IPS-NIHi11 (cell line): ENCODE data around the gene ZNF586.
"Not testable (repeated sequence)": the region's sequence is repeated elsewhere in the genome, so short reads cannot be mapped to it uniquely, and the experiment has no call there.

Experiments
- DNase-seq: peaks from one replicate; pipeline ENCODE4 v3.0.0; 2012; ENCODE audit warnings: mixed read lengths, low spot score

Gene ZNF586

DNA sequence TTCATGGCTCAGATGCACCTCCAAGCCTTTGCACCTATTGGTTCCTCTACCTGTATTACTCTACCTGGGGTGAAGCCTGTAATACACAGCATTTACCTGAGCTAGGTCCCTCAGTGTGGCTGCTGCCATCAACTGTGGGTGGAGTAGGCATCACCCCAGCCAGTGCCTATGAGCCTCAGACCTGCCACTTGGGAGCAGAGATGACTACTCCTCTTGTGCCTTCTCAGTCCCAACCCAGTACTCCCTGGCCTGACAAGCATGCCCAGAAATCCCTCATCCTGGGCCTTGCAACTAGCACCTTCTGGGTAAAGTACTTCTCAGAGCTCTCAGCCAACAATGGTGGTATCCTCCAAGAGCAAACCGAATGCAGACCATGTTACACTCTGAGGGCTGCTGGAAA is 27.1 kb downstream of the ZNF586 start:
- DNase-seq, result not testable (repeated sequence)

DNA sequence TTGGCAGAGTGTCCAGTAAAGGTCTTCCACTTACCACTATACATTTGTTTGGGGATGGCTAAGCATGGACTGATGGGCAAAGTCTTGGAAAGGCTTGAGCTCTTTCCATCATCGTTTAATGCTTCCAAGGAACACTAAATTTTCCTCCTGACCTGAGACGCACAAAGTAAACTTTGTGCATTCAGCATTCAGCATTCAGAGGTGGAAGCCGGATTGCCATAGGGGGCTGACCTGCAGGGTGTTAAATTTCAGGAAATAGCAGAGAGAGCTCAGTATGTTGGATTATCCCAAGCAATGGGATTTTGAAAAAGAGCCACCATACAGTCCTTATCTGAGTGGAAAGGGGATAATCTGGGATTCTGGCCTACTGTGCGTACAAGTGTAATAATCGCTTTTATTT is 31.2 kb downstream of the ZNF586 start:
- DNase-seq, result no peak

GRCh38 chr19:57802269-57802668 is 32.8 kb downstream of the ZNF586 start:
- DNase-seq, result no peak

GRCh38 chr19:57803265-57803593 is 33.8 kb downstream of the ZNF586 start:
- DNase-seq, result no peak

DNA sequence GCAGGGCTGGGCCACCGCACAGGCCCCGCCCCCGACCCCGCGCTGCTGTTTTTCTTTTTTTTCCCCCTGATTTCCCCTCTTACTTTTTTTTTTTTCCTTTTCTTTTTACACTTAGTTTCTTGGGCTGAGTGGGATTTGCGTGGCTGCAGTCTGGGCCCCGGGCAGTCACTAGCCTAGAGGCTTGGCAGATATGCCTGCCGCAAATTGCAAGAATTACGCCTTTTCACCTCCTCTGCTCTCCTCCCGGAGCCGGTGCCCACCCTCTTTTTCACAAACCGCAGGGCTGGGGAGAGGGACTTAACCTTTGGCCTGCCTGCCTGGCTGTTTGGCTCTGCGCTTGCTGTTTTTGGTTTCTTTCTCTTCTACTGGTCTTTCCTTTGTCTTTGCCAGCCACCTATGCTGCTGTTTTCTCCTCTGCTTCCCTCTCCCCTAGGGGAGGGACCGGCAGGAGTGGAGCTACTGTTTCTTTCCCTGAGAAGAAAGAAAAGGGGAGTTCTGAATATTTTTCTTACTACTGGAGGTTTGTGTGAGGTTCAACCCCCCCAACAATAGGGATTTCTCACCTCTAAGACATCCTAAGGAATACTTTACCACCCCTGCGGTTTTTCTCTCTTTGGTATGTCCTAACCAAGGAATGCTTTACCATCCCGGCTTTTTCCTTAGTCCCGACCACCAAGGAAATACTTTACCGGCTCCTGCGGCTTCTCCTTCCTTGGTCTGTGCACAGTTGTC is 34.3 kb downstream of the ZNF586 start:
- peak; percentile 49 for DNase-seq

DNA sequence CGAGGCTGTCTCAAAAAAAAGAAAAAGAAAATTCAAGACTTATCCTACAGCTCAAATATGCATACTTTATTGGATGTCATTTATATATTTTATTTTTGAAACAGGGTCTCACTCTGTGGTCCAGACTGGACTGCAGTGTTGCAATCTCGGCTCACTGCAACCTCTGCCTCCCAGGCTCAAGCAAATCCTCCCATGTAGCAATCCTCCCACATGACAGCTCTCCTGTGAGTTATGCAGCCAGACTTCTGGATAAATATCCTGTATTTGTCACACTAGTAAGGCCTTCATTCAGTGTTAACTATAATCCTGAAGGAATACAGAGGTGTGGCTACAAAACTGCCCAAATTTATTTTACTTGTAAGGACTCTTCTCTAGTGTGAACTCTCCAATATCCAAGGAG is 38.1 kb downstream of the ZNF586 start:
- DNase-seq, result no peak

GRCh38 chr19:57810410-57811295 is 41.2 kb downstream of the ZNF586 start:
- DNase-seq, result not testable (repeated sequence)

DNA sequence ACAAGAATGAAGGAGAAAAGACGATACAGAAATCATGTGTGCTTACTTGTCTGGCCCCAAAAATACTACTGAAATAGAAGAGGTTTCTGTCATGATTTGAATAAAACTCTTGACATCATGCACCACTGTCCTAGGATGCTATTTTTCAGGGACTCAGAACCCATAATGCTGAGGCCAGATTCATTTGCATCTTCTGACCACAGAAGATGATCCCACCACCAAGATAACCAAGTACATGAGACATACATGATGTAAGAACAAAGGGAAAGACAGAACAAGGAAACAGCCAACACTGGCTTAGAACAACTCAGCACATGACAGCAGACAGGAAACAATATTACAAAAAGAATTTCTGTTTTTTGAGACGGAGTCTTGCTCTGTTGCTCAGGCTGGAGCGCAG is 42.8 kb downstream of the ZNF586 start:
- no peak for DNase-seq

DNA sequence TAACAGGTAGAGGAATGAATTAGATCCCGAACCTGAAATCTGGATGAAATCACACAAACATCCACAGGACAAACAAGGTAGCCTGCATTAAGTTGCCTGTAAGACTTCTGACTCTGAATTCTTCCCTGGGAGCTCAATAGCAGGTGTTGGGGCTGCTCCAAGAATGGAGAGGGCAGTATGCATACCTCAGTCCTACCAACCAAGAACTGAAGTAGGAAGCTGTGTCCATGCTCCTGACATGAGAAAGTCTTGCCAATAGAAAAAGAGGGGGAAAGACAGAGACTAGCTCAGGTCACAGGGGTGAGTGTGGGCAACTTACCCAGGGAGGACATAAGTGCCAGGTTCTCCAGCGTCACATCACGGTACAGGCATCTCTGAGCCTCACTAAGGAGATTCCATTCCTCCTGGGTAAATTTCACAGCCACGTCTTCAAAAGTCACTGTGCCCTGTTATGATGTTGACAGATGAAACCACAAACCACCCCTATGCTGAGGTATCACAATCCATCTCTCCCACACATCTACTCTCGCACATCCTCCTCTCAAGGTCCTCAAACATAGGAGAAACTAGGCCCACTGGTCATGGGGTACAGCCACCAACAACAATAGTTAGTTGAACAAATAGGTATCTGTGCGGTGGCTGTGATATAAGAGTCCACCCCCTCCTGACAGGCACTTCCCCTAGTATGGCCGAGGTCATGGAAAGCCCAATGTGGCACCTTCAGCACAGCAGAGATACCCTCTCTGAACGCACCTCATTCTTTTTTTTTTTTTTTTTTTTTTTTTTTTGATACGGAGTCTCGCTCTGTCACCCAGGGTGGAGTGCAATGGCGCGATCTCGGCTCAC is 43.7 kb downstream of the ZNF586 start:
- not testable (repeated sequence) for DNase-seq

DNA sequence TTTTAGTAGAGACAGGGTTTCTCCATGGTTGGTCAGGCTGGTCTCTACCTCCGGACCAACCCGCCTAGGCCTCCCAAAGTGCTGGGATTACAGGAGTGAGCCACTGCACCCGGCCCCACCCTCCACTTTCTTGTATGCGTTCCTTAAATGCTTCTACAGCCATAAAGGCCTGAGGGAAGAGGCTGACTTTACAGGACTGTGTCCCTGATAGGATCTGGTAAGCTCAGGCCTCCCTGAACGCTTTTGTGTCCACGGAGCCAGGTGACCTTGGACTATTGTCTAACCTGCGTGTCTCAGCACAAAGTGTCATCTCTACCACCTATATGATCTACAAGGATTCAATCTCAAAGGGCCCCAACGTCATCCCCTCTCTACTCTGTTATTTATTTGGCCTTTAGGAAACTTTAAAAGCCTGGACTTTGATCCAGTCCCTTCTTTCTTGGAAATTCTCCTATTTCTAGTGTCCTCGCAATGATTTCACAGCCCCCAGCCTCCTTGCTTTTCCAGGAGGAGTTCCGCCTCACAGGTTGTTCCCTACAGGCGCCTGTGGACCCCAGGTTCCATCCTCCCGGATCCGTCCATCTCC is 44.5 kb downstream of the ZNF586 start:
- no peak for DNase-seq

DNA sequence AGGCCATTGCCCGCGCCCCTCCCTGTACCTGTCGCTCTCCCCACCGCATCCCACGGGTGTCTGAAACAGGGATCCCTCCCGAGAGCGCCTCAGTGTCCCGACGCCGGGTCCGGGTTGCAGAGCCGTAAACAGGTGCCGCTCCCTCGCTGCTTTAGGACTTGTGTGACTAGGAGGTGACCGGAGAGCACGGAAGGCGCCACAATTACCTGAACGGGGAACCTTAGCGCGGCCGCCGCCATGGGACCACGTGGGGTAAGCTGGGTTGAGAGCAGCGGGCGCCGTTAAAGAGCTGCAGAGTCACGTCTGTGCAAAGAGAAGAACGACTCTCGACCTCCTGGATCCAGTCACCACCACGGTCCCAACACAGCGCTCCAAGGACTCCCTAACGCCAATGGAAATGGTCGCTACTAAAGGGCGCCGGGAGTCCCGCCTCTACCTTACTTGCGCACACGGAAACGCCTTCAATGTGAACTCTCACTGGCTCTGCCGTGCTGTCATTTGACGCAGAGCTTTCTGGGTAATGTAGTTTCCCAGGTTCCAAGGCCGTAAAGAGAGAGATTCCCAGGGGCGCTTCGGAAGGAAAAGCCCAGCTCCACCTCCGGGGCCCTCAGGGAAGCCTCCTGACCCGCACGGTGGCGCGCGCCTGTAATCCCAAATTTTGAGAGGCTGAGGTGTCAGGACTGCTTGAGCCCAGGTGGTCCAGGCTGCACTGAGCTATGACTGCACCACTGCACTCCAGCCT is 45.2 kb downstream of the ZNF586 start, which contains the start of gene ZNF552:
ZNF552 (minus strand) TSS at position 409 of the 742 bp plus-strand sequence; CDS start at position 239, 170 bp downstream.
- peak; percentile 81 for DNase-seq

DNA sequence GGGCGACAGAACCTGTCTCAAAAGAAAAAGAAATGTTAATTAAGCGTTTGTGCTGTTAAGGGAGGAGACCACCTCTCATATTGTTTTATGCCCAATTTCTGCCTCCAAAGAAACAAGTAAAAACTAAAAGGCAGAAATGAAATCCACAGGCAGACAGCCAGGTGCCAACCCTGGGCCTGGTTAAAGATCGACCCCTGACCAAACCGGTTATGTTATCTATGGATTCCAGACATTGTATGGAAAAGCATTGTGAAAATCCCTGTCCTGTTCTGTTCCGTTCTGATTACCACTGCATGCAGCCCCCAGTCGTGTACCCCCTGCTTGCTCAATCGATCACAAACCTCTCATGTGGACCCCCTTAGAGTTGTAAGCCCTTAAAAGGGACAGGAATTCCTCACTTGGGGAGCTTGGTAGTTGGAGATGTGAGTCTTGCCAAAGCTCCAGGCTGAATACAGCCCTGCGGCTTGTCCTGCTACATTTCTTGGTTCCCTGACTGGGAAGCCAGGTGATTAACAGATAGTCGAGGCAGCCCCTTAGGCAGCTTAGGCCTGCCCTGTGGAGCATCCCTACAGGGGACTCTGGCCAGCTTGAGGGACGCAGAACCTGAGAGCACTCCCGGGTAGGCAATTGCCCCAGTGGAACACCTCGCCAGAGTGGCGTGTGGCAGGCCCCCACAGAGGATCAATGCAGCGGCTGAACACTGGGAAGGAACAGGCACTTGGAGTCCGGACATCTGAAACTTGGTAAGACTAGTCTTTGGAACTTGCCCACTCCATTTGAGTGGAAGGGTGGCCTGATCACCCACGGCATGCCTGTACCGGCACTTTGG is 46.0 kb downstream of the ZNF586 start:
- no peak for DNase-seq

- no peak for DNase-seq
Measured at GRCh38 chr19:57816652-57817051, 47.2 kb downstream of the ZNF586 start.

DNA sequence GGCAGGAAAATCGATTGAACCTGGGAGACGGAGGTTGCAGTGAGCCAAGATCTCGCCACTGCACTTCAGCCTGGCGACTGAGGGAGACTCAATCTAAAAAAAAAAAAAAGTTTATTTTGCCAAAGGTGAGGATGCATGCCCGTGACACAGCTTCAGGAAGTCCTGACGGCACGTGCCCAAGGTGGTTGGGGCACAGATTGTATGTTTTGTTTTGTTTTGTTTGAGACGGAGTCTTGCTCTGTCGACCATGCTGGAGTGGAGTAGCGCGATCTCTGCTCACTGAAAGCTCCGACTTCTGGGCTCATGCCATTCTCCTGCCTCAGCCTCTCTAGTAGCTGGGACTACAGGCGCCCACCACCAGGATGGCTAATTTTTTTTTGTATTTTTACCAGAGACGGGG is 48.5 kb downstream of the ZNF586 start:
- DNase-seq, result no peak

GRCh38 chr19:57818378-57818777 is 48.9 kb downstream of the ZNF586 start:
- no peak for DNase-seq

DNA sequence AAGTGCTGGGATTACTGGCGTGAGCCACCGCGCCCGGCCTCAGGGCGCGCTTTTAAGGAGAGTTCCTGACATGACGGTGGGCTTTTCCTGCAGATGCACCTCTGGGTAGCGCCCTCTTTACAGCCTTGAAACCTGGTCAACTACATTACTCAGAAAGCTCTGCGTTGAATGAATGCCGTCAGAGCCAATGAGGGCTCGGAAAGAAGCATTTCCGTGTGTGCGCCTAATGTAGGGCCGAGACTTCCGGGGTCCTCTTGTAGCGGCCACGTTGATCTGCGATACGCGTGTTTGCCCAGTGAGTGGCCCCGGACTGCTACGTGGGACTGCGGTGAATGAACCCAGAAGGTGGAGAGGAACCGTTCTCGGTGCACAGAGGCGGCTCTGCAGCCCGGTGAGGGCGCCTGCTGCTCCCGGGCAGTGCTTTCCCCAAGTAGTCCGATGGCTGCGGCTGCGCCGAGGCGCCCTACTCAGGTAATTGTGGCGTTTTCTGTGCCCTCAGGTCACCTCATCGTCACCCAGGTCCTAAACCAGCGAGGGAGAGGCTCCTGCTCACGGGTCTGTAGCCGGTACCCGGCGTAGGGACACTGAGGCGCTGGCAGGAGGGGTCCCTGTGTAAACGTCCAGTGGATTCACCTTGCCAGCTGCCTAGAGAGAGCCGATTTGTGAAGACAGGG is 50.1 kb downstream of the ZNF586 start:
- peak; percentile 86 for DNase-seq

GRCh38 chr19:57820599-57820998 is 51.1 kb downstream of the ZNF586 start:
- no peak for DNase-seq

DNA sequence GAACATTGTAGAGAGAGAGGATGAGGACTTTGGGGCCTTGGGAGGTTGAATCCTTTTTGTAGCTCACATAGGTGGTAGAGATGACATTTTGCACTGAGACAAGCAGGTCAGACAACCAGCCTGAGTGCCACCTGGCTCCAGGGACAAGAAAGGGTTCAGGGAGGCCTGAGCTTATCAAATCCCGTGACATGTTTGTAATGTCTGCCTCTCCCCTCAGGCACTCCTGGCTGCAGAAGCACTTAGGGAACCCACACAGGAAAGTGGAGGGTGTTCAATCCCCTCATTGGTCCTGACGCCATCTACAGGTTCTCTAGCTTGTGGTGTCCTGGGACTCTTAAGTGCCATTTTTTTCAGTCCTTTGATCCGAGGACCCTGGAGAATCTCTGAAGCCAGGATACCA is 51.6 kb downstream of the ZNF586 start:
- not testable (repeated sequence) for DNase-seq

GRCh38 chr19:57821501-57821900 is 52.0 kb downstream of the ZNF586 start:
- not testable (repeated sequence) for DNase-seq

GRCh38 chr19:57823155-57823554 is 53.7 kb downstream of the ZNF586 start:
- DNase-seq, result not testable (repeated sequence)
